ENCODE data around the gene EHBP1L1.

GRCh38 chr11:65554842-65555430 is 20.9 kb upstream of the EHBP1L1 start:
- TF ChIP-seq EP300 (IDR thresholded peaks at IDR 0.05) (no peak), CTCF (IDR thresholded peaks at IDR 0.05) (no peak), POLR2A (IDR thresholded peaks at IDR 0.05) (no peak)

Data from ovary (tissue), 3 donors.